NAMALWA (cell line): ENCODE data around the gene PRKCH.

Experiments
- DNase-seq: peaks from one replicate; pipeline ENCODE4 v3.0.0-alpha.2; 2015; ENCODE audit warnings: low spot score

The PRKCH gene

GRCh38 chr14:61365667-61366212 lies 44.4 kb downstream of the PRKCH start:
- no peak for DNase-seq

GRCh38 chr14:61368114-61368710 lies 46.8 kb downstream of the PRKCH start:
- no peak for DNase-seq

GRCh38 chr14:61368781-61369453 lies 47.5 kb downstream of the PRKCH start:
- DNase-seq: no peak

- no peak for DNase-seq
These were observed 48.1 kb downstream of the PRKCH start for GRCh38 chr14:61369454-61369810.

GRCh38 chr14:61372379-61372778 lies 51.0 kb downstream of the PRKCH start:
- DNase-seq: no peak

GRCh38 chr14:61372842-61373555 lies 51.6 kb downstream of the PRKCH start:
- DNase-seq: no peak

GRCh38 chr14:61374284-61374683 lies 52.9 kb downstream of the PRKCH start:
- DNase-seq: no peak

GRCh38 chr14:61375218-61375617 lies 53.8 kb downstream of the PRKCH start:
- no peak for DNase-seq

- DNase-seq: no peak
These were observed 54.9 kb downstream of the PRKCH start for GRCh38 chr14:61376314-61376713.

- DNase-seq: no peak
These were observed 56.4 kb downstream of the PRKCH start for GRCh38 chr14:61377749-61378148.

GRCh38 chr14:61379639-61380184 lies 58.3 kb downstream of the PRKCH start:
- DNase-seq: no peak

GRCh38 chr14:61380984-61381383 lies 59.6 kb downstream of the PRKCH start:
- DNase-seq: no peak

GRCh38 chr14:61381553-61381952 lies 60.2 kb downstream of the PRKCH start:
- no peak for DNase-seq

GRCh38 chr14:61382842-61383241 lies 61.5 kb downstream of the PRKCH start:
- no peak for DNase-seq

- DNase-seq: no peak
These were observed 63.8 kb downstream of the PRKCH start for GRCh38 chr14:61385002-61385685.

GRCh38 chr14:61386173-61386772 lies 64.9 kb downstream of the PRKCH start:
- no peak for DNase-seq

GRCh38 chr14:61387076-61387475 lies 65.7 kb downstream of the PRKCH start:
- DNase-seq: no peak

GRCh38 chr14:61388173-61388975 lies 67.0 kb downstream of the PRKCH start:
- no peak for DNase-seq

GRCh38 chr14:61388976-61389576 lies 67.7 kb downstream of the PRKCH start:
- DNase-seq: no peak

GRCh38 chr14:61391119-61391518 lies 69.7 kb downstream of the PRKCH start:
- no peak for DNase-seq

GRCh38 chr14:61392297-61392696 lies 70.9 kb downstream of the PRKCH start:
- DNase-seq: no peak
